GM12878 (cell line): ENCODE data around the gene NECTIN1. TPM values are rescaled to one million over a fixed set of nuclear protein-coding genes. Genes with fewer than 3 reads are reported as not detected.

Experiments
- ATAC-seq: fragments of 200-7000 bp; cut with Tn5 transposase; 3 replicates; pipeline ENCODE4 v1.9.1; 2020; ENCODE audit warnings: mild to moderate bottlenecking, moderate library complexity
- BruUV-seq: library from RNA; stranded (reverse); fragments of 400-500 nt; replicated peaks from 2 replicates; lab custom pipeline; 2021; lab: Mats Ljungman, UMichigan
- CTCF ChIA-PET: fragments of 300-600 bp; sonication (Branson Sonifier 250); formaldehyde crosslinking; extraction: SDS; loops from one replicate; lab custom pipeline; 2021; ENCODE audit warnings: inconsistent platforms; lab: Yijun Ruan, JAX
- POLR2A ChIA-PET: fragments of 350-600 bp; formaldehyde crosslinking; extraction: SDS; loops from one replicate; lab custom pipeline; 2021; ENCODE audit warnings: inconsistent platforms; lab: Charles Lee
- RAD21 ChIA-PET: fragments of 300-600 bp; sonication (Branson Sonifier 250); formaldehyde crosslinking; loops from one replicate; lab custom pipeline; 2023; ENCODE audit warnings: antibody characterized with exemption; ENCODE audit not compliant: unreplicated experiment; lab: Charles Lee
- SMC1A ChIA-PET: fragments of 300-600 bp; sonication (Branson Sonifier 250); formaldehyde crosslinking; loops from one replicate; lab custom pipeline; 2023; ENCODE audit not compliant: unreplicated experiment, uncharacterized antibody; lab: Charles Lee
- DNase-seq: peaks from one replicate; pipeline ENCODE4 v3.0.0-alpha.2; 2011; ENCODE audit warnings: low read depth, low spot score
- FAIRE-seq: peaks from 3 replicates; lab custom pipeline; 2011; peaks lifted over from hg19 to GRCh38; lab: Jason Lieb, UNC
- H2AFZ ChIP-seq: 2 replicates; pipeline ENCODE4 v1.6.0; 2011; ENCODE audit warnings: low read depth, low read length, control low read depth; ENCODE audit not compliant: control insufficient read depth
- H3K27ac ChIP-seq: 2 replicates; pipeline ENCODE4 v1.5.1; 2011; ENCODE audit warnings: control low read depth; ENCODE audit not compliant: control insufficient read depth, insufficient read depth
- H3K27me3 ChIP-seq, 2 experiments: replicated peaks in 1 of 2; 2 replicates each; pipeline versions ENCODE4 v1.6.0 to v1.6.1; 2011; ENCODE audit warnings: low read length in 1 of 2; ENCODE audit not compliant: control insufficient read depth in 2 of 2, insufficient read depth in 2 of 2
- H3K36me3 ChIP-seq, 2 experiments: 2 replicates each; pipeline ENCODE4 v1.5.1; 2011; ENCODE audit warnings: low read length in 1 of 2; ENCODE audit not compliant: control insufficient read depth in 2 of 2, insufficient read depth in 2 of 2
- H3K4me1 ChIP-seq: 2 replicates; pipeline ENCODE4 v1.6.1; 2011; ENCODE audit warnings: mild to moderate bottlenecking, low read length, moderate library complexity, mixed read lengths; ENCODE audit not compliant: control insufficient read depth, insufficient read depth
- H3K4me2 ChIP-seq: 2 replicates; pipeline ENCODE4 v1.6.0; 2011; ENCODE audit warnings: control low read depth; ENCODE audit not compliant: control insufficient read depth, insufficient read depth
- H3K4me3 ChIP-seq: fragments of 200-600 bp; sonication (generic); 2 replicates; pipeline ENCODE4 v1.5.1; 2016
- H3K79me2 ChIP-seq: 2 replicates; pipeline ENCODE4 v1.6.0; 2011; ENCODE audit warnings: low read length; ENCODE audit not compliant: control insufficient read depth, insufficient read depth
- H3K9ac ChIP-seq: 2 replicates; pipeline ENCODE4 v1.8.0; 2011; ENCODE audit warnings: low read length, control low read depth, mixed read lengths; ENCODE audit not compliant: control insufficient read depth, insufficient read depth
- H3K9me3 ChIP-seq: replicated peaks from 3 replicates; pipeline ENCODE4 v1.5.1; 2011; ENCODE audit warnings: mild to moderate bottlenecking, low read length; ENCODE audit not compliant: control insufficient read depth, insufficient read depth
- H4K20me1 ChIP-seq: 2 replicates; pipeline ENCODE4 v1.6.0; 2011; ENCODE audit not compliant: control insufficient read depth, insufficient read depth
- JUNB ChIP-seq: IDR thresholded peaks from 2 replicates; pipeline ENCODE4 v1.6.1; 2016; ENCODE audit warnings: antibody characterized with exemption, mild to moderate bottlenecking
- KLF5 ChIP-seq: fragments of 450-650 bp; IDR thresholded peaks from 2 replicates; pipeline ENCODE4 v1.6.1; 2014; ENCODE audit warnings: mild to moderate bottlenecking; ENCODE audit not compliant: partially characterized antibody
- MXI1 ChIP-seq: fragments of 150-350 bp; IDR thresholded peaks from 2 replicates; pipeline ENCODE4 v1.6.1; 2011; ENCODE audit warnings: low read depth, mild to moderate bottlenecking, inconsistent platforms, low read length, improper control_type of control experiment
- NRF1 ChIP-seq: conservative IDR thresholded peaks from 2 replicates; pipeline ENCODE4 v1.6.1; 2011; ENCODE audit warnings: mild to moderate bottlenecking, low read depth, low read length, improper control_type of control experiment
- PAX8 ChIP-seq: fragments of 450-650 bp; IDR thresholded peaks from 2 replicates; pipeline ENCODE4 v1.6.1; 2017; ENCODE audit warnings: mild to moderate bottlenecking, moderate library complexity
- RUNX3 ChIP-seq: IDR thresholded peaks from 2 replicates; pipeline ENCODE4 v1.6.1; 2012; ENCODE audit warnings: low read length, inconsistent platforms
- SMAD1 ChIP-seq: fragments of 450-650 bp; IDR thresholded peaks from 2 replicates; pipeline ENCODE4 v1.6.1; 2018; ENCODE audit warnings: mild to moderate bottlenecking, low read depth; ENCODE audit not compliant: partially characterized antibody
- SMARCA5 ChIP-seq: fragments of 450-650 bp; IDR thresholded peaks from 2 replicates; pipeline ENCODE4 v1.6.1; 2017; ENCODE audit warnings: mild to moderate bottlenecking
- SREBF2 ChIP-seq: IDR thresholded peaks from 2 replicates; pipeline ENCODE4 v1.6.1; 2012; ENCODE audit warnings: mild to moderate bottlenecking, low read length
- TAF1 ChIP-seq: IDR thresholded peaks from 2 replicates; pipeline ENCODE4 v1.6.1; 2011; ENCODE audit warnings: mild to moderate bottlenecking, low read depth, low read length, borderline replicate concordance
- WGBS: methylation state at CpG from one replicate; pipeline ENCODE4 v1.1.6; 2016; ENCODE audit warnings: low lambda C conversion rate; ENCODE audit not compliant: insufficient replicate concordance, insufficient coverage; ENCODE audit errors: missing lambda C conversion rate; 5-methylcytosine and 5-hydroxymethylcytosine counted together
- in situ Hi-C: fragments of 300-500 bp; cut with MboI; formaldehyde crosslinking; loops from 9 replicates; pipeline ENCODE4 v1.14.3; 2018; ENCODE audit warnings: mixed read lengths
- intact Hi-C: fragments of 100-400 bp; cut with micrococcal nuclease; formaldehyde crosslinking; loops from one replicate; pipeline ENCODE4 v1.14.2; 2022; ENCODE audit not compliant: unreplicated experiment
- polyA plus RNA-seq, 11 experiments: library from polyadenylated mRNA; depleted of rRNA in 4 of 11; unstranded in 6 of 11; stranded (reverse) in 5 of 11; fragments of >200 nt; fragmentation: Nextera tagmentation in 4 of 11; fragmentation: Illumina TruSeq in 1 of 11; extraction: Ambion mirVana in 4 of 11; extraction: Trizol in 1 of 11; gene quantifications; 1 replicate in 1 of 11; 2 replicates in 10 of 11; pipeline versions ENCODE4 v1.2.1 to v1.2.3, GENCODE V29; 2011 to 2016; ENCODE audit warnings: inconsistent platforms in 2 of 11, missing spikeins in 2 of 11, low read depth in 1 of 11
- total RNA-seq, 4 experiments: library from RNA; depleted of rRNA in 3 of 4; stranded (reverse); fragments of >200 nt in 3 of 4; fragmentation: Illumina TruSeq in 1 of 4; extraction: Trizol in 1 of 4; gene quantifications; 2 replicates each; pipeline versions ENCODE4 v1.2.1 to v1.2.3, GENCODE V29; 2013 to 2021

NECTIN1 gene
- total and polyA plus RNA-seq, 10 of the 15 experiments (the other 5 are each of a cell fraction or from before 2014, with no cell fraction given) = 0.97 to 9.2 (median 2.3) TPM

DNA sequence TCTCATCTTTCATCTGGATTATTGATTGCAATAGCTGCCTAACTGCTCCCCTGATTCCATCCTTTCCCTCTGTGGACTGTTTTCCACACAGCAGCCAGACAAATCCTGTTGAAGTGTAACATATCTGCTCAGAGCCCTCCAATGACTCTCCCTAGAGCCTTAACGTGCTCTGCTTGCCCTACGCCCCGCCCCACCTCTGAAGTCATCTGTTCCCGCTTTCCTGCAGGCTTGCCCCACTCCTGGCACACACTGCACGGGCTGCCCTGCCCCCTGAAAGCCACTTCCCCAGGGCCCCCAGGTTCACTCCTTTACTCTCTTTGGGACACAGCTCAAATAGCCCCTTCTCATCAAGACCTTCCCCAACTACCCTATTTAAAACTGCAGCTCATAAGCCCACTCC, 59.5 kb downstream of the NECTIN1 start:
- 48% methylated on average over 5 of the region's 5 CpGs for WGBS
- ChIA-PET CTCF (interaction anchor here (0.7 to 5.3 kb wide), 5 partner anchors 58 to 1123 kb away, joined by 3 to 27 read pairs (median 4); partner anchors contain the start of gene NECTIN1), RAD21 (interaction anchor here (1.9 to 2.5 kb wide), 3 partner anchors 54 to 439 kb away, joined by 5 to 7 read pairs (median 7); partner anchors contain the start of gene NECTIN1), SMC1A (interaction anchor here (0.8 to 1.2 kb wide), 2 partner anchors 61 to 439 kb away, joined by 4 to 7 read pairs; no protein-coding TSS in a partner anchor), POLR2A (no interaction called here)
- intact Hi-C loops = loop anchor here (5.0 kb wide), 2 partner anchors 187 to 563 kb away; no protein-coding TSS in a partner anchor
- in situ Hi-C loops = no loop called here
- TF ChIP-seq JUNB (no peak), MXI1 (no peak), SMARCA5 (no peak), RUNX3 (no peak), PAX8 (no peak), KLF5 (no peak), TAF1 (no peak), NRF1 (no peak), SMAD1 (no peak), SREBF2 (no peak)
- H3K9ac ChIP-seq = no peak overlapping the region
- ATAC-seq (no peak), FAIRE-seq (no peak), DNase-seq (no peak)
- H3K4me1 ChIP-seq = peaks cover 22% of the 10 kb centered on the region
- peaks cover 0 to 8% of the 10 kb centered on the region in 2 experiments; a peak in 2 of 4 replicates for H3K36me3 ChIP-seq
- H3K4me2 ChIP-seq = no peak overlapping the region
- H3K27ac ChIP-seq = no peak overlapping the region
- no peak overlapping the region for H2AFZ ChIP-seq
- H3K79me2 ChIP-seq = no peaks in the 10 kb centered on the region
- no peak overlapping the region for H3K4me3 ChIP-seq
- no TSS peak for BruUV-seq
- no peaks in the 10 kb centered on the region for H4K20me1 ChIP-seq
- no peaks in the 10 kb centered on the region for H3K27me3 ChIP-seq
- H3K9me3 ChIP-seq = no peaks in the 10 kb centered on the region
